Mesothelial cell of epicardium (in vitro differentiated cells): ENCODE measurements around the gene LDB2. TPM values are rescaled to one million over a fixed set of nuclear protein-coding genes. Genes with fewer than 3 reads are reported as not detected.
A peak's percentile ranks its signal among the peaks of the same experiment; 100 is the strongest.

Source experiments
- DNase-seq, 2 experiments: peaks; one replicate each; pipeline ENCODE4 v3.0.0; 2021; ENCODE audit warnings: low spot score in 2 of 2; ENCODE audit not compliant: unreplicated experiment in 2 of 2
- H3K27ac Mint-ChIP-seq: 2 replicates; pipeline ENCODE4 v1.8.0; 2021; ENCODE audit warnings: mixed read lengths
- H3K27me3 Mint-ChIP-seq: 2 replicates; pipeline ENCODE4 v1.8.0; 2021; ENCODE audit warnings: low read depth, mixed read lengths
- H3K36me3 Mint-ChIP-seq: 2 replicates; pipeline ENCODE4 v1.8.0; 2021; ENCODE audit warnings: mixed read lengths
- H3K4me1 Mint-ChIP-seq: 2 replicates; pipeline ENCODE4 v1.8.0; 2021; ENCODE audit warnings: mixed read lengths
- H3K4me3 Mint-ChIP-seq: 2 replicates; pipeline ENCODE4 v1.8.0; 2021; ENCODE audit warnings: mild to moderate bottlenecking, moderate library complexity, mixed read lengths
- H3K9me3 Mint-ChIP-seq: 2 replicates; pipeline ENCODE4 v1.8.0; 2021; ENCODE audit warnings: mixed read lengths
- total RNA-seq: library from RNA; stranded (reverse); gene quantifications from 3 replicates; pipeline ENCODE4 v1.2.1, GENCODE V29; 2021
- TF ChIP-seq, protein P1 (sequence below): fragments of 200-600 bp; sonication (generic); IDR thresholded peaks from one replicate; pipeline ENCODE4 v1.5.0; 2021; ENCODE audit warnings: antibody characterized with exemption; ENCODE audit not compliant: unreplicated experiment

The LDB2 gene
- total RNA-seq, 1 donor from 2014 or later: 7.6 TPM

DNA sequence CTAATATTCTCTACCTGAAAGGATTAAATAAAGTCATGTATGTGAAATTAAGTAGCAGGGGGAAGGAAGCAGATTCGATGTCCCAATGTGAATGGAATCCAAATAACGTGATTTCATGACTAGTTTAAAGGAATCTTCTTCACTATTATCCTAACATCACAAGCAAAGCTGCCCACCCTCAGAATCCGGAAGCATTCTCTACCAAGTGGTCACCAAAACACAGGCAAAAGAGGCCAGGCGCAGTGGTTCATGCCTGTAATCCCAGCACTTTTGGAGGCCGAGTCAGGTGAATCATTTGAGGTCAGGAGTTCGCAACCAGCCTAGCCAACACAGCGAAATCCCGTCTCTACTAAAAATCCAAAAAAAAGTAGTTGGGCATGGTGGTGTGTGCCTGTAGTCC lies 212.9 kb downstream of the LDB2 start:
- no peak overlapping the region for H3K4me3 Mint-ChIP-seq
- H3K27me3 Mint-ChIP-seq: peaks cover 2% of the 10 kb centered on the region
- no peak overlapping the region for H3K27ac Mint-ChIP-seq

DNA sequence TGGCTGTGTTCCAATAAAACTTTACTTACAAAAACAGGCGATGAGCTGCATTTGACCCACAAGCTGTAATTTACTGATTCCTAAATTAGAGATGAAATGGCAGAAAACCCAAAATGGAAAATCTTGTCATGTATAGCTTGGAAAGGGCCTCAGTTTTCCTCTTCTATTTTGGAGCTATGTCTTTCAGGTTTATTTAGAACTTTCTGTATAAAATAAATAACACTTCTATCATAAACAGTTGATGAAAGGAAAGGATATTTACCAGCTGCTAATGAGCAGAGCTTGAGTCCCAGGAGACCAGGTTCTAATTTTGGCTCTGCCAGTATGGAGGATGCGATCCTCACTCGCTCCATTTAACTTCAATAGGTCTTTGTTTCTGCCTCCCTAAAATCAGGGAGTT lies 213.5 kb downstream of the LDB2 start:
- peaks cover 24% of the 10 kb centered on the region for H3K4me1 Mint-ChIP-seq
- H3K27me3 Mint-ChIP-seq: peaks cover 3% of the 10 kb centered on the region
- H3K9me3 Mint-ChIP-seq: peaks cover 21% of the 10 kb centered on the region
- H3K27ac Mint-ChIP-seq: no peak overlapping the region
- H3K36me3 Mint-ChIP-seq: no peaks in the 10 kb centered on the region
- H3K4me3 Mint-ChIP-seq: no peak overlapping the region
- DNase-seq: no peak
- TF ChIP-seq, protein P1, sequence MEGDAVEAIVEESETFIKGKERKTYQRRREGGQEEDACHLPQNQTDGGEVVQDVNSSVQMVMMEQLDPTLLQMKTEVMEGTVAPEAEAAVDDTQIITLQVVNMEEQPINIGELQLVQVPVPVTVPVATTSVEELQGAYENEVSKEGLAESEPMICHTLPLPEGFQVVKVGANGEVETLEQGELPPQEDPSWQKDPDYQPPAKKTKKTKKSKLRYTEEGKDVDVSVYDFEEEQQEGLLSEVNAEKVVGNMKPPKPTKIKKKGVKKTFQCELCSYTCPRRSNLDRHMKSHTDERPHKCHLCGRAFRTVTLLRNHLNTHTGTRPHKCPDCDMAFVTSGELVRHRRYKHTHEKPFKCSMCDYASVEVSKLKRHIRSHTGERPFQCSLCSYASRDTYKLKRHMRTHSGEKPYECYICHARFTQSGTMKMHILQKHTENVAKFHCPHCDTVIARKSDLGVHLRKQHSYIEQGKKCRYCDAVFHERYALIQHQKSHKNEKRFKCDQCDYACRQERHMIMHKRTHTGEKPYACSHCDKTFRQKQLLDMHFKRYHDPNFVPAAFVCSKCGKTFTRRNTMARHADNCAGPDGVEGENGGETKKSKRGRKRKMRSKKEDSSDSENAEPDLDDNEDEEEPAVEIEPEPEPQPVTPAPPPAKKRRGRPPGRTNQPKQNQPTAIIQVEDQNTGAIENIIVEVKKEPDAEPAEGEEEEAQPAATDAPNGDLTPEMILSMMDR: no peak

More for the DNA sequence above, 212.9 kb downstream of the LDB2 start:
- DNase-seq: no peak
- H3K9me3 Mint-ChIP-seq: peaks cover 21% of the 10 kb centered on the region
- H3K36me3 Mint-ChIP-seq: no peaks in the 10 kb centered on the region
- peaks cover 24% of the 10 kb centered on the region for H3K4me1 Mint-ChIP-seq
- TF ChIP-seq, protein P1: no peak

DNA sequence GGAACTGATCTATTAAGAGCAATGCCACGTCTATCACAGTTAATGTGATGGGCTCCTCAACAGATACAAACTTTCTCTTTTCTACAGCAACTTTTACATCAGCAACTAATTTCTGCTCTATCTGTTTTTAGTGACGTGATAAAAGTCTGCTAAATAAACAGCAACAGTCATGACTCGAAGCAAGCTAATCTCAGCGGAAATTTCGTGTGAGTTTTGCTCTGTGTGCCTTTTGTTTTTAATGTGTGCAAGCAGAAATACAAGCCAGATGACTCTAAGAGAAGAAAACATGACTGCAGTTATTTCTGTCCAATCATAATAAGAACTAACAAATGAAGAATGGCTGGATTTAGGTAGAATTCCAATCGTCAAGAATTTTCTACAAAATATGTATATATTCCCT lies 214.3 kb downstream of the LDB2 start:
- H3K36me3 Mint-ChIP-seq: no peaks in the 10 kb centered on the region
- peaks cover 15% of the 10 kb centered on the region for H3K9me3 Mint-ChIP-seq
- peaks cover 24% of the 10 kb centered on the region for H3K4me1 Mint-ChIP-seq
- DNase-seq: no peak
- TF ChIP-seq, protein P1: no peak
- peaks cover 6% of the 10 kb centered on the region for H3K27me3 Mint-ChIP-seq
- H3K4me3 Mint-ChIP-seq: no peak overlapping the region
- no peak overlapping the region for H3K27ac Mint-ChIP-seq

DNA sequence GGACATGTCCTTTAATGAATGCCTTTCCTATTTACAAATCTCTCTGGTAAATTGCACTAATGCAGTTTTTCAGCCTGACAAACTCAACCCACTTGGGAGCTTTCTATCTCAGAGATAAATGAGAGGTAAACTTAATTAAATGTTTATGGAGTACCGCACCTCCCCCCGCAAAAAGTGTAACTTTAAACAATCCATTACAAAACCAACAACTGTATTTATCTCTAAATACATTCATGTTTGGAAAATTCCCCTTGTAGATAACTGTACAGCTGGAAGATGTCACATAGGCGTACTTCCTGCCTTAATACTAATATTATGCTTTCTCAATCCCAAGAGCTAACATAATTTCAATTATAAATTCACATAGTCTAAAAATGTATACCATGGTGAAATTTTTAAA lies 215.5 kb downstream of the LDB2 start:
- peaks cover 11% of the 10 kb centered on the region for H3K9me3 Mint-ChIP-seq
- no peak overlapping the region for H3K4me3 Mint-ChIP-seq
- peaks cover 7% of the 10 kb centered on the region for H3K27me3 Mint-ChIP-seq

DNA sequence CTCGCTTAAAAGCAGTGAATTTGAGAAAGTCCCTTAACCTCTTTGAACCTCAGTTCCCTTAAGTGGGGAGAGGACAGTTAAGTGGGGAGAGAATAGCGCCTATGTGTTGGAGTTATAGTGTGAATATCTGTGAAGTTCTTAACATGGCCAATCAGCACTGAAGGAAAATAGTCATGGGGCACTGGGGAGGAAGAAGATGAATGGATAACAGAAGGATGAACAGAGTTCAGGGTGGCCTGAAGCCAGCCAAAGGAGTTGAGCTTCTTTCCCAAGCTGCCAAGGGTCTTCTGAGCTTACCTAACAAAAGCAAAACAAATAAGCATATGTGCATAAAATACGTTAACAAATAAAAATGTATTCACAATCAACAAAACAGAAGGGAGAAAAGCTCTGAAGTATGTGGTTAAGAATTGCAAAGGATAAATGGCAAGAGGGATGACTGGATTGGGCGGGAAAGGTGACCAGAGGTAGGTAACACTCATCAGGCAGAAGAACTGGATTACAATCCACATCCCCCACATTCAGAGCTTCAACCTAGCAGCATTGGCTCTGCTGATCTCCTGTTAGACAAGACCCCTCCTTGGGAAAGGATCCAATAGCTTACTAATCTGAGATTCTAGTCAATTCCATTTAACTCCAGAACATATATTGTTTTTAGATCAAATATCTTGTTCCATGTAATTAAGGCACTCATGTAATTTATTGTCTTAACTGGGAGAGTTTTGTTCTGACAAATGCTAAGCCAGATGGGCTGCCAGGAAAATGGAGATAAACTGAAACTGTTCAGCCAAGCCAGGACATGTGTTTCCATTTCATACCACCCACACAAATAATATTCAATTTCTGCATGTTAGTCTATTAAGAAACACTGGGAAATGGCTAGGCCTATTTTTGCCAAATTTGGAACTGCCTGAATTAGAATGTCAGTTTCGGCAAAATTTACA lies 221.2 kb downstream of the LDB2 start:
- Mint-ChIP-seq H3K4me1 (peaks cover 2% of the 10 kb centered on the region), H3K9me3 (no peaks in the 10 kb centered on the region), H3K36me3 (no peaks in the 10 kb centered on the region), H3K27ac (no peak overlapping the region), H3K4me3 (no peak overlapping the region), H3K27me3 (peaks cover 25% of the 10 kb centered on the region)
- TF ChIP-seq, protein P1: no peak
- no peak for DNase-seq

More for the DNA sequence above, 215.5 kb downstream of the LDB2 start:
- no peak for DNase-seq
- TF ChIP-seq, protein P1: no peak
- Mint-ChIP-seq H3K4me1 (peaks cover 24% of the 10 kb centered on the region), H3K36me3 (no peaks in the 10 kb centered on the region), H3K27ac (peak overlapping the region; percentile 2)
